ENCODE data around the gene EIF2B4. TPM values are rescaled to one million over a fixed set of nuclear protein-coding genes. Genes with fewer than 3 reads are reported as not detected.
"Not testable (repeated sequence)": the region's sequence is repeated elsewhere in the genome, so short reads cannot be mapped to it uniquely, and the experiment has no call there.

Gene EIF2B4
- total and polyA plus RNA-seq, 4 donors, result 10.5 to 25.8 (median 20.8) TPM

- Histone ChIP-seq H3K27ac (ENCODE audit: low read depth in 1 of 2, low read length in 2 of 2) (no peak overlapping the region), H3K4me3 (ENCODE audit: low read depth in 1 of 3, low read length in 3 of 3) (no peak overlapping the region), H3K4me1 (ENCODE audit: control insufficient read depth in 4 of 4, insufficient read depth in 4 of 4, low read length in 3 of 4) (peaks cover 10 to 29% (median 25%) of the 10 kb centered on the region in 4 donors), H3K9me3 (ENCODE audit: control insufficient read depth in 4 of 4, low read length in 3 of 4) (no peaks in the 10 kb centered on the region), H3K9ac (ENCODE audit: low read depth in 1 of 2, low read length in 2 of 2) (no peak overlapping the region), H3K27me3 (ENCODE audit: control insufficient read depth in 4 of 4, insufficient read depth in 4 of 4, low read length in 3 of 4) (no peaks in the 10 kb centered on the region), H3K36me3 (ENCODE audit: control insufficient read depth in 4 of 4, insufficient read depth in 3 of 4, low read depth in 1 of 4, low read length in 3 of 4) (peaks cover 0 to 2% (median 0%) of the 10 kb centered on the region in 4 donors)
- no peak for TF ChIP-seq EGR1 (IDR thresholded peaks at IDR 0.05; ENCODE audit: low read depth in 2 of 2)
- 94% methylated on average over 7 of the region's 7 CpGs for WGBS
- no peak for DNase-seq (ENCODE audit: low spot score)
Measured at GRCh38 chr2:27354597-27354927, 15.6 kb downstream of the EIF2B4 start.

GRCh38 chr2:27353762-27354596 lies 16.2 kb downstream of the EIF2B4 start:
- no peak overlapping the region for H3K9ac ChIP-seq (ENCODE audit: low read depth in 1 of 2, low read length in 2 of 2)
- H3K9me3 ChIP-seq (ENCODE audit: control insufficient read depth in 4 of 4, low read length in 3 of 4), result no peaks in the 10 kb centered on the region
- H3K36me3 ChIP-seq (ENCODE audit: control insufficient read depth in 4 of 4, insufficient read depth in 3 of 4, low read depth in 1 of 4, low read length in 3 of 4), result peaks cover 0 to 2% (median 0%) of the 10 kb centered on the region in 4 donors
- peaks cover 10 to 29% (median 25%) of the 10 kb centered on the region in 4 donors for H3K4me1 ChIP-seq (ENCODE audit: control insufficient read depth in 4 of 4, insufficient read depth in 4 of 4, low read length in 3 of 4)
- no peak overlapping the region for H3K27ac ChIP-seq (ENCODE audit: low read depth in 1 of 2, low read length in 2 of 2)
- no peak for DNase-seq (ENCODE audit: low spot score)
- no peaks in the 10 kb centered on the region for H3K27me3 ChIP-seq (ENCODE audit: control insufficient read depth in 4 of 4, insufficient read depth in 4 of 4, low read length in 3 of 4)
- WGBS, result 67% methylated on average over 7 of the region's 7 CpGs
- TF ChIP-seq JUND (IDR thresholded peaks at IDR 0.05) (no peak), HNF4A (conservative IDR thresholded peaks at IDR 0.05) (no peak), EGR1 (IDR thresholded peaks at IDR 0.05; ENCODE audit: low read depth in 2 of 2) (no peak), YY1 (IDR thresholded peaks at IDR 0.05) (no peak), FOXA2 (IDR thresholded peaks at IDR 0.05) (no peak), REST (IDR thresholded peaks at IDR 0.05) (no peak), NR2F2 (IDR thresholded peaks at IDR 0.05) (no peak), RXRA (IDR thresholded peaks at IDR 0.05) (no peak), FOXA1 (IDR thresholded peaks at IDR 0.05) (no peak), HNF4G (IDR thresholded peaks at IDR 0.05) (no peak), SP1 (IDR thresholded peaks at IDR 0.05) (no peak), TAF1 (conservative IDR thresholded peaks at IDR 0.05) (no peak), MAX (IDR thresholded peaks at IDR 0.05) (no peak), ZBTB33 (IDR thresholded peaks at IDR 0.05) (no peak), ATF3 (IDR thresholded peaks at IDR 0.05) (no peak), RAD21 (IDR thresholded peaks at IDR 0.05) (no peak), CTCF (IDR thresholded peaks at IDR 0.05; ENCODE audit: low read depth, low read length, missing input control) (no peak)
- H3K4me3 ChIP-seq (ENCODE audit: low read depth in 1 of 3, low read length in 3 of 3), result no peak overlapping the region

GRCh38 chr2:27353386-27353761 lies 16.8 kb downstream of the EIF2B4 start:
- not testable (repeated sequence) for H3K36me3 ChIP-seq (ENCODE audit: control insufficient read depth in 4 of 4, insufficient read depth in 3 of 4, low read depth in 1 of 4, low read length in 3 of 4); DNase-seq (ENCODE audit: low spot score); H3K27me3 ChIP-seq (ENCODE audit: control insufficient read depth in 4 of 4, insufficient read depth in 4 of 4, low read length in 3 of 4); H3K27ac ChIP-seq (ENCODE audit: low read depth in 1 of 2, low read length in 2 of 2); H3K9me3 ChIP-seq (ENCODE audit: control insufficient read depth in 4 of 4, low read length in 3 of 4); H3K9ac ChIP-seq (ENCODE audit: low read depth in 1 of 2, low read length in 2 of 2); H3K4me3 ChIP-seq (ENCODE audit: low read depth in 1 of 3, low read length in 3 of 3)
- H3K4me1 ChIP-seq (ENCODE audit: control insufficient read depth in 4 of 4, insufficient read depth in 4 of 4, low read length in 3 of 4), result peaks cover 10 to 29% (median 25%) of the 10 kb centered on the region in 4 donors
- 95% methylated on average over 5 of the region's 5 CpGs for WGBS
